GM18508 (cell line): ENCODE measurements around the gene RPP25L.

Experiments used
- ATAC-seq: cut with Tn5 transposase; IDR thresholded peaks from one replicate; pipeline ENCODE4 v1.9.1; 2021; ENCODE audit warnings: moderate number of reproducible peaks; ENCODE audit not compliant: insufficient read depth, unreplicated experiment

The RPP25L gene

DNA sequence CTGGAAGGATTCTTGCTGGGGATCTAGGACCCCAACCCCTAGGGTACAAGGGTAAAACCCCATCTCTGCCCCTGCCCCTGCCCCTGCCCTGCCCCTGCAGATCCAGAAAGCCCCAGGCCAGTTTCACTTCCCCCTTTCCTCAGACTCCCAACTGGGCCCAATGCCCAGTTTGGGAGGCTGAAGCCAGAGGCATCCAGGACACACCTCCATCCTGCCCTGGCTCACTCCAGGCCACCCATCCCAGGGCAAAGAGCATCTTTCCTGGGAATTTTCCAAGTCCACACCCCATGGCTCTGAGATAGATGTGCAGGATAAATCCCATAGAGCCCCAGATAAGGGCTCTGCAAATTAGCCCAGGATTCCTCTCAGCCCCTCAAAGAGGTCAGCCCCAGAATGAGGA is 39.8 kb downstream of the RPP25L start:
- ATAC-seq = no peak

DNA sequence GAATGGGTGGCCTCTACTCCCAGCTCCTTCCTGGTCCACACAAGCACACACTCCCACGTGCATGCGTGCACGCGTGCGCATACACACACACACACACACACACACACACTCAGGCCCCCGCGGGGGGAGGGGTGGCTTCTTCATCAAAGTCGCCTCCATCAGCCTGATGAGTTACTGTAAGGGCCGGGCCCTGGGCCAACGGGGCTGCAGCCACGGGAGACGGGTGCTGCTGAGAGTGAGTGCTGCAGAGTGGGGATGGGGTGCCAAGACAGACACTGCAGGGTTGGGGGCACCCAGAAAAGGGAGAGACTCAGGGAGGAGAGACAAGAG is 40.5 kb downstream of the RPP25L start:
- ATAC-seq = no peak

DNA sequence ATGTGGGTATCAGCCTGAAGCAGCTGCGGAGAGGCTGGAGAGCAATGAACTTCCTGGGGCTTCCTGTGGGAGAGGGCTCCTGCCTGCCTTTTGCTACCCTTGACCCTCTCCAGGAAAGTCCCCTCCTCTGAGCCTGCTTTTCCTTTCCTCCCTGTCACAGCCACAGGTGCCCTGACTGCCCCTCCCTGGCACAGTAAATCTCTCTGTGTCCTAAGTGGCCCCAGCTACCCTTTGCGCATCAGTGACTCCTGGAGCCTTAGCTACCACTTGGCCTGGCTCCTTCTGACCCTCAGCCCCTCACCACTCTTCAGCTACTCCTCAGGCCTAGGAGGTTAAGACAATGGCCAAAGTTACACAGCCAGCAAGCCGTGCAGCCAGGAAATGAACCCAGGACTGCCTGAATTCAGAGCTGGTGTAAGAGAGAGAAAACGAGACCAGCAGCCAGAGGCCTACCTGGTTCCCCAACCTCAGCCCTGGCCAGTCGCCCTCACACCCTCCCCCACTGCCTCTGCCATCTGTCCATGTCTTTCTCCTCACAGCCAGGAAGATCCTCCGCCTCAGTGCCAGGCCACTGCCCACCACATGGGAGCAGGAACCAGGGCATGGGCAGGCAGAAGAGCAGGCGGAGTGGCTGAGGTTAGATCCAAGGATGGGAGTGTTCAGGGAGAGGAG is 41.0 kb downstream of the RPP25L start:
- ATAC-seq = no peak

DNA sequence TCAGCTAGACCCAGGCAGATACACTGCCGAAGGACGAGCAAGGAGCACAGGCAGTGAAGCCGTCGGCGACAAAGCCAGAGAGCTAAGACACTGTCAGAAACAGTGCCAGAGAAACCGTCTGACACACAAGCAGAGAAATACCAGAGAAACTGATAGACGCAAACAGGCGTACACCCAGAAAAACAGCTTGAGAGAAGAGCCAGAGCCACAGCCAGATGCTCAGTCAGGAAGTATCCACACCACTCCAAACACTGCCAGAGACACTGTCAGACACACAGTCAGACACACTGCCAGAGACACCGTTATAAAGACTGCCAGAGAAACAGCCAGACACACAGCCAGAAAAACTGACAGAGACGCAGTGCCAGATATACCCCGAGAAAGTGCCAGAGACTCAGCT is 41.5 kb downstream of the RPP25L start:
- ATAC-seq = no peak

DNA sequence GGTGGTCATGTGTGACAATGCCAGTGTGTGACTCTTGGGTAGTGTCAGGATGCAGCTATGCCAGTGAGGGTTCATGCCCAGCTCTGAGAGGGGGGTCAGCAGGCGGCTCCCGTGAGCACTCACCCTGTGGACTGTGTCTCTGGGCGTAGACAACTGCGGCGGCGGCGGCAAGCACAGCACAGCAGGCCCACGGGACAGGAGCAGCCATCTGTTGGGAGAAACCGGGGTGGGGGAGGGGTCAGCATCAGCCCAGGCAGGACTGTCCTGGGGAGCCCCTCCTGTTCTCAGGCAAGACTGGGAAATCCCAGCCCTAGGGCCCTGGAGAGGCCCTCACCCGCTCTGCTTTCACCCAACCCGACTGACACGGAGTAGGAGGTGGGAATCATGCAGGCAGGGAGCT is 43.1 kb downstream of the RPP25L start:
- ATAC-seq = no peak

DNA sequence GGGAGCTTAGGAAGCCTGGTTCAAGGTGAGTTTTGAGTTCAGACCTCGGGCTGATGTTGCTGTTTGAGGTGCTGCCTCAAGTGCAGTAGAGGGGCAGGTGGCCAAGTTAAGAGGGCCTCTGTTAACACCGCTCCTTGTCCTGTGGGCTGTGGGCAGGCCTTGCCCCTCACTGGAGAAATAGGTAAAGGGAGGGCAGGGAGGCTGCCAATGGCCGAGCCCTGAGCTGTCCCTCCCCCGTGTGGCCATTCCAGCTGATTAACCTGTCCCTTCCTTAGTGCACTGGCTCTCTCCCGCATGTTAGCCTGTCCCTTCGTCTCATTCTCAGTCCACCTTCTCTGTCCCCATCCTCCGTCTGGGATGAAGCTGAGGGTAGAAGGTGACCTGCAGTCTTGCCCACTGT is 43.8 kb downstream of the RPP25L start:
- no peak for ATAC-seq

DNA sequence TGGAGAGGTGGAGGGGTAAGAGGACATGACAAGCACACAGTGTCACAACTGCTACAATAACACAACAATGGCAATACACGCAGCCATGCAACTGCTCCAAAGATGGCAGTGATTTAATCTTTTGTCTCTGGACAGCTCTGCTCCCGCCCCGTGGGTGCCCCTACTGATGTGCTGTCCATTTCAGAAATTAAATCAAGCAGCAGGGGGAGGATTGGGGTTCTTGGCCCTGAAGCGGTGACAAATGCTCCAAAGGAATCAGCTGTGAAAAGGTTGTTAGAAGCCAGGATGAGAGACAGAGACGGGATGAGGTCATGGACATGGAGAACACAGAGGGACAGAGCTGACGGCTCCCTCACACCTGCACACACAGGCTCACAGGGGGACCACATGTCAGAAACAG is 44.9 kb downstream of the RPP25L start:
- no peak for ATAC-seq

DNA sequence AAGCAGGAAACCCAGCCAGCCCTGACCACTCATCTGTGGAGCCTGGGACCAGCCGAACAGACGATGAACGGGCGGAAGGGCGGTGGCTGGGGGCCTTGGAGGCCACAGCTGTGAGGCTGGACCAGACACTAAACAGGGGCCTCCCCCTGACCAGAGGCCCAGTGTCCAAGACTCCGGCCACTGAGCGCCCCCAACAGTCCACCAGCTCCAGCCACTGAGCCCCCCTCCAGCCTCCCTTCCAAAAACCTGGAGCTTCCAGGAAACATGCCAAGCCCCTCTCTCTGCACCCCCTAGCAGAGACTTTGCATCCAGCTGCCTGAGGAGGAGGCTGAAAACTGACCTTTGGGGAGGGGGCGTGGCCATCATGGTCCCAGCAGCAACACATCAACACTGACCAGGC is 45.6 kb downstream of the RPP25L start:
- no peak for ATAC-seq

DNA sequence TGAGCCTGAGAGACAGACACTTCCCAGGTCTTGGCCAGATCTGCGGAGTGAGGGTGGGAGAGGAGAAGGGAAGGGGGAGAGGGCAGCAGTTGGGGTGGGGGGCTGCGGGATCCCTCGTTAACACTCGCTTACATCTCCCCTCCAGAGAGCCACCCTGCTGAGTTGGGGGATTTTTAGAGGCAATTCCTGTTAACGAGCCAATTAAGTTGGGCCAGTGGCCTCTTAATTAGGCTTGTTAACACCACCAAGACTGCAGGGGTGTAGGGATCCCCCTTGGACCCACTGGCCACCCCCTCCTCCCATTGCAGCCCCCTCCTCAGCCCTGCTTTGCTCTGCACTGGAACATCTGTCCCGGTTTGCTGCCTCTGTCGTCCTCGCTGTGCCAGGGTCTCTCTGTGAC is 46.0 kb downstream of the RPP25L start:
- ATAC-seq = no peak

DNA sequence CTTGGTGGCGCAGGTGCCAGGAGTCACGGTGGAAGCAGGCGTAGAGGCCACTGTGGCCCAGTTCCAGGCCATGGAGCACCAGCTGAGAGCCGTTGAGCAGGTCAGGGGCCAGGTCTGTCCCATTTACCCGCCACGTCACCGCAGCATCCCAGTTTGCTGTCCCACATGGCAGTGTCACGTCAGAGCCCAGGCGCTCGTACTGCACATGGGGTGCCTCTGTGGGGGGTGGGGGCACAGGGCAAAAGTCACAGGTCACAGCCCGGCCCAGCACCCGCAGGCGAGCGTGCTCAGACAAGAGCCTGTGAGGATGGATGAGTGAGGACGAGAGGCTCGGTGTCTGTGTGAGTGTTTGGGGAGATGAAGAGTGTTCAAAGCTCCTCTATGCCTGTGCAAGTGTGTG is 47.3 kb downstream of the RPP25L start:
- ATAC-seq = no peak

DNA sequence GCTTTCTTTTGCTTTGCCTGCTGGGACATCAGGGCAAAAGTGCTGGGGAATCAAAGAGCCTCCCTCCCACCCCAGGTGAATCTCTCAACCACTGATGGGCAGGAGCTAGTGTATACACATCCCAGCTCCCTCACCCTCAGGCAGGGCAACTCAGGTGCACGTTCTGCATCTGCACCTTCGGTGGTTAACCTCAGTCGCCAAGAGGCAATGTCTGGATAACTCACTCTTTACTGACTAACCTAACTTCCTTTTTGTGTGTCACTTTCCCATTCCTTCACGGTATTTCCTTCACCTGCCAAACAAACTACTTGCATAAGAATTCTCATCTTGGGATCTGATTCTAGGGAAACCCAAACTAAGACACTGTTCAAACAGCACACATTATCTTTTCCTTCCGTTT is 48.6 kb downstream of the RPP25L start:
- ATAC-seq = no peak

DNA sequence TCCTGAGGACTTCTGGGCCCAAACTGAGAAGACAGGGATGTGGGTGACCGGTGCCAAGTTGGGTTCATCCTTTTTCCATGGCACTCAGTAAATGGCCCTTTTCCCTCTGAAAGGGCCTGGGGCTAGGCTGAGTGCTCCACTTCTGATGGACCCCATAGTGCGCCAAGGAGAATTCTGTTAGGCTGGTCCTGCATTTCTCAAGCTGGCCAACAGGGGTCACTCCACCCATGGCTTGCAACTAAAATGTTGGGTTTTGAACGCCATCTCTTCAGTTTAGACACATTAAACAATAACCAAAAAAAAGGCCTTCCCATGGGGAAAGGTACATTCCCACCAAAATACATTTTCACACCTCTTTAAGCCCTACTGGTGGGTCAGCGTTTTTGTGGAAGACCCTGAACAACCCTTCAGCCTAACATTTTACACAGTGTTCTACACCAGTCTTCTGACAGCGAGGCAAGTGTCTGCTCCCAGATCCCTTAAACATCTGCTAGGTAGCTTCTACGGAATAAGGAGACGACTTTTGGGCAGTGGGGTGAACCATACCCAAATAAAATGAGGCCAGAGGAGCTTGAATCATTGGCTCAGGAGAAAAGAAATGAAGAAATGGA is 49.7 kb downstream of the RPP25L start:
- no peak for ATAC-seq

DNA sequence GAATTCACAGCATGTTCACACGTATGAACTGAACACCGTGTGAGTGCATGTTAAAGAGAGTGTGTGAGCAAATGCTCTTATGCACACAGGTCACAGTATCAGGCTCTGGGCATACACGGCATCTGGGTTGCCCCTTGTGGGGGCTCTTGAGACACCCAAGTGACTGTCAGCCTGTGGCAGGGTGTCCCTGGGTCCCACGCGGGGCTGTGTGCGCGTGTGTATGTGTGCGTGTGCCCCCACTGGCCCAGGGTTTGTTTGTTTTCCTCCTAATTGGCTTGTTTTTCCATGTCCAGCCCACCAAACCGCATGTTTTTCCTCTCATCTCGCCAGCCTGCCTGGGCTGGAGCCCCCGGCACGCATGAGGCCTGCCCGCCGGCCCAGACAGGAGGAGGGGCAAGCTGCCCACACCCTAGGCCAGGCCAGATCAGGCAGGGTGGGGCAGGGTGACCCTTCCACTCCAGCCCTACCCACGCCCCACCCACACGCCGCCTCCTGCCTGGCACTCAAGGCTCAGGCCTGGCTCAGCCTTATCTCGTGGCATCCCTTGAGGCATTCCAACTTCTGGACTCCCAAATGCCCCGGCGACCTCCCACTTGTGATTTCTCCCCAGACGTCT is 51.2 kb downstream of the RPP25L start:
- no peak for ATAC-seq
